ENCODE results near the gene BPIFB6. TPM values are rescaled to one million over a fixed set of nuclear protein-coding genes. Genes with fewer than 3 reads are reported as not detected.

BPIFB6 gene
- total RNA-seq, 4 donors from 2014 or later, result not detected

DNA sequence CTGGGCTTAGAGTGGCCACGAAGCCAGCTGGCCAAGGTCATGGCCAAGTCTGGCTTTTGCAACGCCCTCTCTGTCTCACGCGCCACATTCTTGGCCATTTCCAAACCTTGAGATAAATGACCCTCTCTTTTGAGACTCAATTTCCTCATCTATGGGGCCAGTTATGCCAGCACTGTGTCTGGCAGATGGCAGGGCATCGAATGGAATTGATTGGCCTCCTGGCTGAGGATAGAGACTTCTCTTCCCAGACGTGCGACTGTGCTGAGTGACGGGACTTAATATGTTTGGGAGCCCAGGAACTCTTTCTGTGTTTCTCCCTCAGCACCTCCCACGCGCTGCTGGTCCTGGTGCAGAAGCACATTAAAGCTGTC lies 16.3 kb upstream of the BPIFB6 start:
- Histone ChIP-seq H3K9me3 (no peaks in the 10 kb centered on the region), H3K27ac (no peak overlapping the region), H3K36me3 (no peaks in the 10 kb centered on the region), H3K27me3 (peaks cover 43% of the 10 kb centered on the region), H3K4me1 (no peaks in the 10 kb centered on the region), H3K4me3 (no peak overlapping the region)
- no peak for DNase-seq (ENCODE audit: low spot score in 2 of 2)
- no peak for TF ChIP-seq EP300 (IDR thresholded peaks at IDR 0.05)
- no peak for TF ChIP-seq POLR2AphosphoS5 (IDR thresholded peaks at IDR 0.05)
- no peak for TF ChIP-seq POLR2A (IDR thresholded peaks at IDR 0.05)
- TF ChIP-seq, protein P1, sequence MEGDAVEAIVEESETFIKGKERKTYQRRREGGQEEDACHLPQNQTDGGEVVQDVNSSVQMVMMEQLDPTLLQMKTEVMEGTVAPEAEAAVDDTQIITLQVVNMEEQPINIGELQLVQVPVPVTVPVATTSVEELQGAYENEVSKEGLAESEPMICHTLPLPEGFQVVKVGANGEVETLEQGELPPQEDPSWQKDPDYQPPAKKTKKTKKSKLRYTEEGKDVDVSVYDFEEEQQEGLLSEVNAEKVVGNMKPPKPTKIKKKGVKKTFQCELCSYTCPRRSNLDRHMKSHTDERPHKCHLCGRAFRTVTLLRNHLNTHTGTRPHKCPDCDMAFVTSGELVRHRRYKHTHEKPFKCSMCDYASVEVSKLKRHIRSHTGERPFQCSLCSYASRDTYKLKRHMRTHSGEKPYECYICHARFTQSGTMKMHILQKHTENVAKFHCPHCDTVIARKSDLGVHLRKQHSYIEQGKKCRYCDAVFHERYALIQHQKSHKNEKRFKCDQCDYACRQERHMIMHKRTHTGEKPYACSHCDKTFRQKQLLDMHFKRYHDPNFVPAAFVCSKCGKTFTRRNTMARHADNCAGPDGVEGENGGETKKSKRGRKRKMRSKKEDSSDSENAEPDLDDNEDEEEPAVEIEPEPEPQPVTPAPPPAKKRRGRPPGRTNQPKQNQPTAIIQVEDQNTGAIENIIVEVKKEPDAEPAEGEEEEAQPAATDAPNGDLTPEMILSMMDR (IDR thresholded peaks at IDR 0.05), result no peak
- 60% methylated on average over 10 of the region's 10 CpGs for WGBS

DNA sequence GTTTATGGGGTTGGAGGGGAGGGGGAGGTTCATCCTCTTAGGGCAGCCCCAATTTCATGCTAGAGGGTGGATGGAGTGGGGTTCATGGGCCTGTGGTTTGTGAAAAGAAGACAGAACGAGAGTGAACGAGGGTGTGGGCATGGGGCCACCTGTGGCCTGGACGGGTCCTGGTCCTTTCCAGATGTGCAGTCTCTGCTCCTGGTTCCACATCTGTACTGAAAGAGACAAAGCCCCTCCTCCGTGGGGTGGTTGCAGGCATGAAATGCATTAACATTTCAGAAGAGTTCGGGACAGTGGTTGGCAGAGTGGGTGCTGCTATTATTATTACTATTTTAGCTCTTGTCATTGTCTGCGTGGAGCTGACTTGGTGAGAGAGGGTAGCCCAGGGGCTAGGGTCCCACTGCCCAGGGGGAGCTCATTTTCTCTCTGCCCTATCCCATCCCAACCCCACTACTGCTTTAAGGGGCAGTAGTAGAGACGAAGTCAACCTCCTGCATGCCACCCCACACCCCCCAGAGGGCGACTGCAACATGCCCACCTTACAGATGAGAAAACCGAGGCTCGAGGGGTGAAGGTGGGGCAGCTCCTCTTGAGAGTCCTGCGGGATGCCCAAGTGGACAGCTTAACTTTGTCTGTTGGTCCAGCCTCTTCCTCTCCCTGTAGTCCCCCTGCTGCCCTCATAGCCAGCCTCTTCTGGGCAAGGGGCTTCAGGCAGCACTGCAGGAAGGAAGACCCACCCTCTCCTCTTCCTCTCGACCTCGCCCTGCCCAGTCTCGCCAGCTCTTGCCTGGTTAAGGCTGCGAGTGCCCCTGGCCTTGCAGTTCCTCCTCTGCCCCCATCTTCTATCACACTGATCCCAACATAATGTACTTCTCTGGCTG lies 15.5 kb upstream of the BPIFB6 start:
- no peaks in the 10 kb centered on the region for H3K4me1 ChIP-seq
- no peaks in the 10 kb centered on the region for H3K36me3 ChIP-seq
- H3K9me3 ChIP-seq, result no peaks in the 10 kb centered on the region
- peaks cover 38% of the 10 kb centered on the region for H3K27me3 ChIP-seq
- WGBS, result 49% methylated on average over 13 of the region's 15 CpGs
- H3K4me3 ChIP-seq, result no peak overlapping the region
- TF ChIP-seq POLR2A (IDR thresholded peaks at IDR 0.05), result no peak
- H3K27ac ChIP-seq, result no peak overlapping the region
- DNase-seq (ENCODE audit: low spot score in 2 of 2), result no peak

DNA sequence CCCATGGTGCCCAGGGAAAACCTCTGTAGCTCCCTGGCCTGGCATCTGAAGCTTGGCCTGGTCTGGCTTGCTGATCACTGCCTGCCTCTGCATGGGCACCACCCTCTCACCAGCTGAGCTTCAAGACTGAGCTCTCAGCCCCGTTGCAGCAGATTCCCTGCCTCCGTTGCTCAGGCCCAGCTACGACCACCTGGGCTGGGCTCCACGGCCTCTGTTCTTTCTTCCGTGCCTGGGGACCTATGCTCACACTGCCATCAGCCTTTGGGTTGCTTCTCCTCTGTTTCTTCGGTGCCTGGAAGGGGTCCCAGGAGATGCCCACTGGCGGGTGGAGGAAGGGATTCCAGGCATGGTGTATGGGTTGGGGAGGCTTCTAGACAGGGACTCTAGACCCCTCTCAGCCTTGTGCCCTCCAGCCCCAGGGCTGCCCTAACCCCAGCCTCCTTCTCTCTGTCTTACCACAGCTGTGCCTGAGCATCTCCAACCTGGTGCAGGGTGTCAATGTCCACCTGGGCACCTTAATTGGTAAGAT lies 14.8 kb upstream of the BPIFB6 start:
- H3K27me3 ChIP-seq, result peaks cover 37% of the 10 kb centered on the region
- 55% methylated on average over 6 of the region's 7 CpGs for WGBS
- no peak overlapping the region for H3K27ac ChIP-seq
- DNase-seq (ENCODE audit: low spot score in 2 of 2), result no peak
- no peak for TF ChIP-seq POLR2A (IDR thresholded peaks at IDR 0.05)
- H3K4me3 ChIP-seq, result no peak overlapping the region
- no peaks in the 10 kb centered on the region for H3K9me3 ChIP-seq
- no peaks in the 10 kb centered on the region for H3K36me3 ChIP-seq
- H3K4me1 ChIP-seq, result no peaks in the 10 kb centered on the region

DNA sequence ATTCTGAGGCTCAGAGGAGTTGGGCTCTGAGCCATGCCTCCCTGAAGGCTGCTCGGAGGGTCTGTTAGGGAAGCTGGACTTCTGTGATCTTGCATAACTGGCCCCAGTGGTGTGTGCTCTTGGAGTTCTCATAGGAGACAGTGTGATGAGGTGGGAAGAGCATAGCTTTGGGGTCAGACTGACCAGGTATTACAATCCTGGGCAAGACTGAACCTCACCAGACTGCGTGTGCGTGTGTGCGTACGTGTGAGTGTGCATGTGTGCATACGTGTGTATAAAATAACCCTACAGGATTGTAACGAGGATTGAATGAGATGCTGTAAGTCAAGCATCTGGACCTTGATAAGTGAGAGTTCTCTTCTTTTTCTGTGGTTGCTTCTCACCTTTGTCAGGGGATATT lies 13.9 kb upstream of the BPIFB6 start:
- Histone ChIP-seq H3K9me3 (no peaks in the 10 kb centered on the region), H3K4me3 (no peak overlapping the region), H3K27ac (no peak overlapping the region), H3K4me1 (no peaks in the 10 kb centered on the region), H3K27me3 (peaks cover 34% of the 10 kb centered on the region), H3K36me3 (no peaks in the 10 kb centered on the region)
- no peak for DNase-seq (ENCODE audit: low spot score in 2 of 2)
- TF ChIP-seq, protein P1 (IDR thresholded peaks at IDR 0.05), result no peak
- TF ChIP-seq EP300 (IDR thresholded peaks at IDR 0.05) (no peak), POLR2AphosphoS5 (IDR thresholded peaks at IDR 0.05) (no peak), POLR2A (IDR thresholded peaks at IDR 0.05) (no peak)
- WGBS, result 79% methylated on average over 7 of the region's 7 CpGs

DNA sequence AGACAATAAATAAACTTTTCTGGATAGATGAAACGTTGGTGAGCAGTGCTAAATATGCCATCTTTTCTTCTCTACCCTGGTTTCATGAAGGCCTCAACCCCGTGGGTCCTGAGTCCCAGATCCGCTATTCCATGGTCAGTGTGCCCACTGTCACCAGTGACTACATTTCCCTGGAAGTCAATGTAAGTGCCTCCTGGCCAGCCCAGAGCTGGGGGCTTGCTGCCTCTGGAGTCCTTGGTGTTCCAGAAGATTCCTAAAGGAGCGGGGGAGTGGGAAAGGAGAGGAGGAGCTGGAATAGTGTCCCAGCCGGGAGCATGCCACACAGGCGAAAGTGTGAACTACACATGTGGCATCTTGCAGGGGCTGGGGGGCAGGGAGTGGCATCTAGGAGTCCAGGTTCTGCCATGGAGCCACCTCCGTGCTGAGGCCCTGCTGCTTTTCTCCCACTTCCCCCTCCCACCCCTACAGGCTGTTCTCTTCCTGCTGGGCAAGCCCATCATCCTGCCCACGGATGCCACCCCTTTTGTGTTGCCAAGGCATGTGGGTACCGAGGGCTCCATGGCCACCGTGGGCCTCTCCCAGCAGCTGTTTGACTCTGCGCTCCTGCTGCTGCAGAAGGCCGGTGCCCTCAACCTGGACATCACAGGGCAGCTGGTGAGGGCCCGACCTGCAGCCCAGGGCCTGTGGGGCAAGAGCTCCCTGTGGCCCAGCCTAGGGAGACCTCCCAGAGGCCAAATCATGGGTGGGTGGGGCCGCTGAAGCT lies 13.1 kb upstream of the BPIFB6 start:
- Histone ChIP-seq H3K4me1 (no peaks in the 10 kb centered on the region), H3K9me3 (no peaks in the 10 kb centered on the region), H3K4me3 (no peak overlapping the region), H3K36me3 (no peaks in the 10 kb centered on the region), H3K27me3 (peaks cover 28% of the 10 kb centered on the region), H3K27ac (no peak overlapping the region)
- no peak for DNase-seq (ENCODE audit: low spot score in 2 of 2)
- WGBS, result 56% methylated on average over 13 of the region's 14 CpGs
- TF ChIP-seq POLR2AphosphoS5 (IDR thresholded peaks at IDR 0.05), result no peak
- TF ChIP-seq POLR2A (IDR thresholded peaks at IDR 0.05), result no peak
- no peak for TF ChIP-seq EP300 (IDR thresholded peaks at IDR 0.05)
- TF ChIP-seq, protein P1 (IDR thresholded peaks at IDR 0.05), result no peak
